NCI-H1417 (cell line): Measurements from ENCODE around the gene SERTAD4.
"Not testable (repeated sequence)": the region's sequence is repeated elsewhere in the genome, so short reads cannot be mapped to it uniquely, and the experiment has no call there.

Source experiments
- DNase-seq, 3 experiments: peaks; one replicate each; lab custom pipeline; 2025; lab: John Stamatoyannopoulos, UW

The SERTAD4 gene

GRCh38 chr1:210232511-210233215, at the start of gene SERTAD4:
Gene SERTAD4 (plus strand): TSS chr1:210232796. CDS start chr1:210237961, 5,165 bp downstream.
- peak; percentile 14 to 94 (median 90) for DNase-seq

- DNase-seq: no peak
Observed at GRCh38 chr1:210185063-210185462, 47.5 kb upstream of the SERTAD4 start.

- DNase-seq: not testable (repeated sequence)
Observed at GRCh38 chr1:210187849-210188606, 44.6 kb upstream of the SERTAD4 start.

DNA sequence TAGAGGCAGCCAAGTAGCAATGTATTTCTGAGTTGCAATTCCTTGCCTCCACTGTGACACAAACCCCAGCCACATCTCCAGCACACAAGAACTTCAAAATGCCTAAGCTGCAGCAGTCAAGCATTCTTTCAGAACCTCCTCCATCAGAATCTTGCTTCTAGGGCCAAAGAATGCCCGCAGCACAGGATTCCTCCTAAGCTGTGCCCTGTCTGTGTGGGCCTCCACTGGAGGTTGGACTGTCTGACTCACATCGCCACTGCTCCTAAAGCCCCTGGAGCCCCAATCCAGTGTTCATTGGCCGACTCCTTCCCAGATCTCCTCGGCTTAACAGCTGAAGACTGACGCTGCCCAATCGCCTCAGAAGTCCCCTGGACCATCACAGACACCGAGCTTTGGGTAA, 43.2 kb upstream of the SERTAD4 start:
- DNase-seq: no peak

GRCh38 chr1:210195635-210196160, 36.9 kb upstream of the SERTAD4 start:
- DNase-seq: no peak

GRCh38 chr1:210196266-210196665, 36.3 kb upstream of the SERTAD4 start:
- DNase-seq: not testable (repeated sequence)

DNA sequence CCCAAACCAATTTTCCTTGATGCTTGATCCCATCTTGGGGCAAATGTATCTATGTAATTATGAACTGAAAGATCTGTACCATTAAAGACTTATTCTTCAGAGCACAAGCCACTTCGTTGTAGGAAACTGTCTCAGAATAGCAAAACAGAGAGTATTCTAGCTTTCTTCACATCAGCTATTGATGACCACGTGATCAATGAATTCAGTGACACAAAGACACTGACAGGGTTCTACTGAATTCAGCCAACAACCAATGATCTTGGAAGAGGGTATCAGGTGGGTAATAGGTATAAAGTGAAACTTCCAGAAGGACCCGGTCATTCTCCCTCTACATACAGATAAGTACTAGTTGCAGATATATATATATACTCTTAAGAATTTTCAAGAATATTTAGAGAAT, 33.8 kb upstream of the SERTAD4 start:
- no peak for DNase-seq

GRCh38 chr1:210200124-210200736, 32.4 kb upstream of the SERTAD4 start:
- peak in 1 of 3 experiments; percentile 42 for DNase-seq

GRCh38 chr1:210201681-210202080, 30.9 kb upstream of the SERTAD4 start:
- no peak for DNase-seq

DNA sequence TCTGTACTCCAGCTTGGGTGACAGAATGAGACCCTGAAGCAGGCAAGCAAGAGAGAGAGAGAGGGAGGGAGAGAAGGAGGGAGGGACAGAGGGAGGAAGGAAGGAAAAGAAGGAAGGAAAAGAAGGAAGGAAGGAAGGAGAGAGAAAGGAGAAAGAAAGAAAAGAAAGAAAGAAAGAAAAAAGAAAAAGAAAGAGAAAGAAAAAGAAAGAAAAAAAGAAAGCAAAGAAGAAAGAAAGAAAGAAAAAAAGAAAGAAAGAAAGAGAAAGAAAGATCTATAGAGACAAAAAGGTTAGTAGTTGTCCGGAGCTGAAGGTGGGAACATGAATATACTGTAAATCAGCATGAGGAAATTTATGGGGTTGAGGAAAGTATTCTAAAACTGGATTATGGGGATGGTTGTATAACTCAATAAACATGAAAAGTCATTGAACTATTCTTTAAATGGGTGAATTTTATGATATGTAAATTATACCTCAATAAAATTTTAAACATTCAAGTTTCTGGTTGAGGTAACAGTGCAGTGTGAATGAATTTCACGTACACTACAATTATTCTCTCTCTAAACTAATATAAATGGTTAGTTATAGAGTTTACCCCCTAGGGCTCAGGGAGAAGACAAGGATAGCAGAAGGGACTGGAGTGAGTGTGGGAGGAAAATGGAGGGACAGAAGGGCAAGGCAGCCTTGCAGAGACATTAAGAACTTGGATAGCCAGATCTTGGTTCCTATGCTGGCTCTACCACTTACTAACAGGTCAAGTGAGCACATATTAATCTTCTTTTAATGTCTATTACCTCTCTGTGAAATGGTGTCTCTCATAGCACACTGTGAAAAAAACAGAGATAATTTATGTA, 24.8 kb upstream of the SERTAD4 start:
- DNase-seq: no peak

DNA sequence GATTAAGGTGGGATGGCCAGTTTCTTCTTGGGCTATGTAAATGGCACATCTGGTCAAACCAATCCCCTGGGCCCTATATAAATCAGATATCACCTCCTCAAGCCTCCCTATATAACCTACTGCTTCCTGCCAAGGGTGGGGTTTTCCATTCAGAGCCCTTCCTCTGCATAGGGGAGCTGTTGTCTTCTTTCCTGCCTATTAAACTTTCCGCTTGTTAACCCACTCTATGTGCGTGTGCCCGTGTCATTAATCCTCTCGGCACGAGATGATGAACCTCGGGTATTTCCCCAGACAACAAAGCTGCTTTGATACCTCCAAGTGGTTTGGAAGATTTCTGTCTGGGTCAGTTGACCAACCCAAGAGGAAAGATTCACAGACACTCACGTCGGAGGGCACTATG, 19.3 kb upstream of the SERTAD4 start:
- DNase-seq: no peak

DNA sequence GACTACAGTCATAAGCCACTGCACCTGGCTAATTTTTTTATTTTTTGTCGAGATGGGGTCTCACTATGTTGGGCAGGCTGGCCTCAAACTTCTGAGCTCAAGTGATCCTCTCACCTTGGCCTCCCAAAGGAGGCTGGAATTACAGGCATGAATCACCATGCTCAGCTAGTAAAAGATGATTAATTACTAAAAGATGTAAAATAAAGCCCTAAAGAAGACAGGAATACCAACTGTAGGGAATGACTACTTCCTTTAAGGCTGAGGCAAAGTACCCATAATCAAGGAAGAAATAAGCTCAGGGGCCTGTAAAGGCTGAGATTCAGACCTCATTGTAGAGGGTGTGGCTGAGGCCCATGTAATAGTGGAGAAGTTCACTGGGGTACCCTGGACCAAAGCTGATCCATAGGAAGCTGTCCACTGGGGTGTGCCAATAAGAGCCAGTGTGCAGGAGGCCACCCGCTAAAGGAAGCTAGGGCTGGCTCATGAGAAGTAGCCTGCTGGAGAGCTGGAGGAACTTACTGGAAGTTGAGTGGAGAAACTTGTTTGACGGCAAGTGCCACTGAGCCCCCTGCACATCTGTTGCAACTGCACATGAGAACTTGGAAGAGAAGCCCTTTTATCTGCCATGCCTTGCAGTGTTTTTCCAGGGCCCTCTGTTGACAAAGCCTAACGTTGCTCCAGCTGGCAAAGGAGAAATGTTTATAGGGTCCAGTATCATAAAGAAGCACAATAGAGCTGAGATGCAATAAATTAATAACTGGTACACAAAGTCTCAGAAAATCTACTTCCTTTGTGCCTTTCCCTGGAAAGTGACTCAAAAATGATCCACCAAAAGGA, 17.8 kb upstream of the SERTAD4 start:
- DNase-seq: no peak

DNA sequence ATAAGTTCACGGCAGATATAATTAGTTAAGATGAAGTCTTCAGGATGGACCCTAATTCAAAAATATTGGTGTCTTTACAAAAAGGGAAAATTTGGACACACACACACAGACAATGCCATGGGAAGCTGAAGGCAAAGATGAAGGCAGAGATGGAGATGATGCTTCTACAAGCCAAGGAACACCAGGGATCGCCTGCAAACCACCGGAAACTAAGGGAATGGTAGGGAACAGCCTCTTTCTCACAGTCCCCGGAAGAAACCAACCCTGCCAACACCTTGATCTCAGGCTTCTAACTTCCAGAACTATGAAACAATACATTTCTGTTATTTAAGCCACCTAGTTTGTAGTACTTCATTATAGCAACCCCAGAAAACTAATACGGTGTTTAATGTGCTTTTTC, 15.1 kb upstream of the SERTAD4 start:
- no peak for DNase-seq

- DNase-seq: no peak
Observed at GRCh38 chr1:210218047-210218446, 14.5 kb upstream of the SERTAD4 start.

GRCh38 chr1:210222340-210223006, 10.1 kb upstream of the SERTAD4 start:
- peak in 2 of 3 experiments; percentile 42 to 69 for DNase-seq

GRCh38 chr1:210223226-210223904, 9.2 kb upstream of the SERTAD4 start:
- peak in 1 of 3 experiments; percentile 29 for DNase-seq

DNA sequence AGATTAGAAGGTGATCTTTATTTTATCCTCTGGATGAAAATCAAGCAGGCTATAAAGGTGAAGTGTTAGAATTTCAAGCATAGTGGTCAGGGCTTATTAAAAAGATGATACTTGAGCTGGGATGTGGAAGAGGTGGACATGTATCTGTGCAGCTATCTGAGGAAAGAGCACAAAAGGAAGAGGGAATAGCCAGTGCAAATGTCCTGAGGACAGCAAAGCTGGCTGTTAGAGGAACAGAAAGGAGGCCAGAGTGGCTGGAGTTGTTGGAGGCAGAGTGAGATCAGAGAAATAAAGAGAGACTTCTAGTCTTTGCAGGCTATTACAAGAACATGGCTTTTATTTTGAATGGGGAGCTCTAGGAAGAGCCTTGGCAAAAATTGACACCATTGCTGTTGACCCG, 4.4 kb upstream of the SERTAD4 start:
- DNase-seq: no peak

DNA sequence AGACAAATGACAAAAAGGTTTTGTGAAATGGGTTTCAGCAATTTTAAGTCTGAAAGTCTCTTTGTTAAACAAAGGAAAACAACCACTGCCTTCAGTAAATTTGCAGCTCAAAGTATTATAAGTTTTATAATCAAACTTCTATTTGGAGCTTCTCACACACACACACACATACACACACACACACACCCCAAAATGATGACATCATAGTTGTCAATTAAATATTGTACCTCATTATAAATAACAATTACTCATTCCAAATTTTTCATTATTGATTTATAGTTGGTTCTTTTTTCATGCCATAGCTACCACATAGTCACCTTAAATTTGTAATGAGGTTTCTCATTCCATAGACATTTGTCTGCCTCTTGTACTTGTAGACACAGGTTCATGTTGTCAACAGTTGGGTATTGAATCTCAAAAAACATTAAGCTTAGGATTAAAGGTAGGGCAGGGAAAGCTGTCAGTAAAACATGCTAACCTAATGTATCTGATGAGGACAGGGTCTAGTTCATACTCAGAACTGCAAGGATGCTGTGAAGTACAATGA, 2.4 kb upstream of the SERTAD4 start:
- DNase-seq: no peak

GRCh38 chr1:210231846-210232510, 618 bp upstream of the SERTAD4 start:
- peak in 2 of 3 experiments; percentile 76 to 89 for DNase-seq
